ENCODE results near the gene VSIR.

GRCh38 chr10:71727738-71728737 lies 45.3 kb downstream of the VSIR start:
- TF ChIP-seq POLR2A (IDR thresholded peaks at IDR 0.05): no peak
- TF ChIP-seq, protein P1, sequence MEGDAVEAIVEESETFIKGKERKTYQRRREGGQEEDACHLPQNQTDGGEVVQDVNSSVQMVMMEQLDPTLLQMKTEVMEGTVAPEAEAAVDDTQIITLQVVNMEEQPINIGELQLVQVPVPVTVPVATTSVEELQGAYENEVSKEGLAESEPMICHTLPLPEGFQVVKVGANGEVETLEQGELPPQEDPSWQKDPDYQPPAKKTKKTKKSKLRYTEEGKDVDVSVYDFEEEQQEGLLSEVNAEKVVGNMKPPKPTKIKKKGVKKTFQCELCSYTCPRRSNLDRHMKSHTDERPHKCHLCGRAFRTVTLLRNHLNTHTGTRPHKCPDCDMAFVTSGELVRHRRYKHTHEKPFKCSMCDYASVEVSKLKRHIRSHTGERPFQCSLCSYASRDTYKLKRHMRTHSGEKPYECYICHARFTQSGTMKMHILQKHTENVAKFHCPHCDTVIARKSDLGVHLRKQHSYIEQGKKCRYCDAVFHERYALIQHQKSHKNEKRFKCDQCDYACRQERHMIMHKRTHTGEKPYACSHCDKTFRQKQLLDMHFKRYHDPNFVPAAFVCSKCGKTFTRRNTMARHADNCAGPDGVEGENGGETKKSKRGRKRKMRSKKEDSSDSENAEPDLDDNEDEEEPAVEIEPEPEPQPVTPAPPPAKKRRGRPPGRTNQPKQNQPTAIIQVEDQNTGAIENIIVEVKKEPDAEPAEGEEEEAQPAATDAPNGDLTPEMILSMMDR (IDR thresholded peaks at IDR 0.05): no peak
